Measurements from ENCODE around the gene CPN2.

DNA sequence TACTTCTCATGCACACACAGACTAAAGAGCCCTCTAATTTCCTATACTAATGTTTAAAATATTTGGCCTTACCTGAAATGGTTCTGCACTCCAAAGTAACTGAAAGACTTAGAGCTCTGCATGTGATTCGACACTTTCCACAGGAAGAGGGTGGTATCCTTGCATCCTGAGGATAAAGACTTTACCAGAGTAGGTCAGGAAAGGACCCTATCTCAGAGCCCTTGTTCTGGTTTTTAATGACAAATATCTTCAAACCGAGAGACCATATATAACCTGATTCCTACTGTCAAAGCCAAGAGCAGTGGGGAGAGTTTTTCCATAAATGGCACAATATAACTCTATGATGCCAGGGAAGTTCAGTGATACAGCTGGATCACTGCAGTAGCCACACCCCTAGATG, 48.0 kb upstream of the CPN2 start, which contains the start of gene GP5:
- TF ChIP-seq, protein P1, sequence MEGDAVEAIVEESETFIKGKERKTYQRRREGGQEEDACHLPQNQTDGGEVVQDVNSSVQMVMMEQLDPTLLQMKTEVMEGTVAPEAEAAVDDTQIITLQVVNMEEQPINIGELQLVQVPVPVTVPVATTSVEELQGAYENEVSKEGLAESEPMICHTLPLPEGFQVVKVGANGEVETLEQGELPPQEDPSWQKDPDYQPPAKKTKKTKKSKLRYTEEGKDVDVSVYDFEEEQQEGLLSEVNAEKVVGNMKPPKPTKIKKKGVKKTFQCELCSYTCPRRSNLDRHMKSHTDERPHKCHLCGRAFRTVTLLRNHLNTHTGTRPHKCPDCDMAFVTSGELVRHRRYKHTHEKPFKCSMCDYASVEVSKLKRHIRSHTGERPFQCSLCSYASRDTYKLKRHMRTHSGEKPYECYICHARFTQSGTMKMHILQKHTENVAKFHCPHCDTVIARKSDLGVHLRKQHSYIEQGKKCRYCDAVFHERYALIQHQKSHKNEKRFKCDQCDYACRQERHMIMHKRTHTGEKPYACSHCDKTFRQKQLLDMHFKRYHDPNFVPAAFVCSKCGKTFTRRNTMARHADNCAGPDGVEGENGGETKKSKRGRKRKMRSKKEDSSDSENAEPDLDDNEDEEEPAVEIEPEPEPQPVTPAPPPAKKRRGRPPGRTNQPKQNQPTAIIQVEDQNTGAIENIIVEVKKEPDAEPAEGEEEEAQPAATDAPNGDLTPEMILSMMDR (IDR thresholded peaks at IDR 0.05): no peak
- no peak for TF ChIP-seq POLR2A (IDR thresholded peaks at IDR 0.05)
